WTC11 (cell line): ENCODE data around the gene SGSH. TPM values are rescaled to one million over a fixed set of nuclear protein-coding genes. Genes with fewer than 3 reads are reported as not detected.

Experiments
- ATAC-seq: fragments of 200-7000 bp; cut with Tn5 transposase; 2 replicates; pipeline ENCODE4 v1.10.0; 2021; ENCODE audit warnings: mild to moderate bottlenecking, moderate library complexity
- CTCF ChIA-PET: fragments of 300-600 bp; sonication (Branson Sonifier 250); formaldehyde crosslinking; loops from one replicate; lab custom pipeline; 2021; ENCODE audit warnings: antibody characterized with exemption; lab: Charles Lee
- POLR2A ChIA-PET: fragments of 350-600 bp; sonication (Branson Sonifier 250); formaldehyde crosslinking; loops from one replicate; lab custom pipeline; 2021; ENCODE audit warnings: antibody characterized with exemption; lab: Charles Lee
- DNase-seq: peaks from one replicate; pipeline ENCODE4 v3.0.0; 2021; ENCODE audit warnings: low spot score
- H3K27ac Mint-ChIP-seq: 2 replicates; pipeline ENCODE4 v1.8.0; 2021; ENCODE audit warnings: mixed read lengths
- H3K27me3 Mint-ChIP-seq: 2 replicates; pipeline ENCODE4 v1.8.0; 2021; ENCODE audit warnings: low read depth, mild to moderate bottlenecking, moderate library complexity, mixed read lengths
- H3K36me3 Mint-ChIP-seq: 2 replicates; pipeline ENCODE4 v1.8.0; 2021; ENCODE audit warnings: mixed read lengths
- H3K4me1 Mint-ChIP-seq: 2 replicates; pipeline ENCODE4 v1.8.0; 2022; ENCODE audit warnings: mixed read lengths
- H3K4me3 Mint-ChIP-seq: 2 replicates; pipeline ENCODE4 v1.8.0; 2021; ENCODE audit warnings: mild to moderate bottlenecking, moderate library complexity, mixed read lengths
- H3K9me3 Mint-ChIP-seq: 2 replicates; pipeline ENCODE4 v1.8.0; 2021; ENCODE audit warnings: mixed read lengths
- CREM ChIP-seq: sonication (generic); formaldehyde crosslinking; IDR thresholded peaks from 2 replicates; pipeline ENCODE4 v1.8.1; 2022; ENCODE audit warnings: mild to moderate bottlenecking, missing genetic modification reagents, moderate library complexity
- GRHL2 ChIP-seq: fragments of 250-450 bp; sonication (Bioruptor Pico); IDR thresholded peaks from 2 replicates; pipeline ENCODE4 v1.8.0; 2022; ENCODE audit warnings: mild to moderate bottlenecking, moderate library complexity; ENCODE audit not compliant: insufficient replicate concordance, severe bottlenecking
- JUN ChIP-seq: sonication (generic); formaldehyde crosslinking; IDR thresholded peaks from 2 replicates; pipeline ENCODE4 v1.8.0; 2023; ENCODE audit warnings: mild to moderate bottlenecking, missing genetic modification reagents
- NFE2L1 ChIP-seq: sonication (generic); formaldehyde crosslinking; IDR thresholded peaks from 2 replicates; pipeline ENCODE4 v1.8.1; 2023; ENCODE audit warnings: missing genetic modification reagents
- NFYB ChIP-seq: sonication (generic); formaldehyde crosslinking; conservative IDR thresholded peaks from 2 replicates; pipeline ENCODE4 v1.8.0; 2022; ENCODE audit warnings: low read depth, missing genetic modification reagents
- NR3C1 ChIP-seq: sonication (generic); formaldehyde crosslinking; conservative IDR thresholded peaks from 2 replicates; pipeline ENCODE4 v1.8.1; 2023; ENCODE audit warnings: low read depth, mild to moderate bottlenecking, missing genetic modification reagents
- OVOL2 ChIP-seq: fragments of 250-450 bp; sonication (Bioruptor Pico); IDR thresholded peaks from 2 replicates; pipeline ENCODE4 v1.9.0; 2021; ENCODE audit warnings: mild to moderate bottlenecking, borderline replicate concordance
- RORB ChIP-seq: fragments of 250-450 bp; sonication (Bioruptor Pico); IDR thresholded peaks from 2 replicates; pipeline ENCODE4 v1.9.0; 2021; ENCODE audit warnings: mild to moderate bottlenecking
- SMAD3 ChIP-seq: sonication (generic); formaldehyde crosslinking; IDR thresholded peaks from 2 replicates; pipeline ENCODE4 v1.8.0; 2022; ENCODE audit warnings: missing genetic modification reagents, mild to moderate bottlenecking, borderline replicate concordance
- SMAD4 ChIP-seq: sonication (generic); formaldehyde crosslinking; IDR thresholded peaks from 2 replicates; pipeline ENCODE4 v1.8.0; 2022; ENCODE audit warnings: mild to moderate bottlenecking, missing genetic modification reagents
- SP1 ChIP-seq: sonication (generic); formaldehyde crosslinking; conservative IDR thresholded peaks from 2 replicates; pipeline ENCODE4 v1.8.1; 2022; ENCODE audit warnings: missing genetic modification reagents
- TEAD4 ChIP-seq: sonication (generic); formaldehyde crosslinking; IDR thresholded peaks from 2 replicates; pipeline ENCODE4 v1.8.0; 2022; ENCODE audit warnings: mild to moderate bottlenecking, missing genetic modification reagents
- ZBTB21 ChIP-seq: sonication (generic); formaldehyde crosslinking; IDR thresholded peaks from 2 replicates; pipeline ENCODE4 v1.8.1; 2023; ENCODE audit warnings: mild to moderate bottlenecking, missing genetic modification reagents, borderline replicate concordance
- ZNF121 ChIP-seq: sonication (generic); formaldehyde crosslinking; IDR thresholded peaks from 2 replicates; pipeline ENCODE4 v1.8.0; 2023; ENCODE audit warnings: missing genetic modification reagents
- ZNF263 ChIP-seq: sonication (generic); formaldehyde crosslinking; IDR thresholded peaks from 2 replicates; pipeline ENCODE4 v1.8.1; 2022; ENCODE audit warnings: low read depth, mild to moderate bottlenecking, moderate library complexity, missing genetic modification reagents
- ZNF416 ChIP-seq: fragments of 250-450 bp; sonication (Bioruptor Pico); IDR thresholded peaks from 2 replicates; pipeline ENCODE4 v1.9.0; 2021; ENCODE audit warnings: mild to moderate bottlenecking, inconsistent platforms
- total RNA-seq: library from RNA; stranded (reverse); gene quantifications from 3 replicates; pipeline ENCODE4 v1.2.3, GENCODE V29; 2021
- TF ChIP-seq, protein P1 (sequence below): fragments of 250-450 bp; sonication (Bioruptor Pico); IDR thresholded peaks from 2 replicates; pipeline ENCODE4 v1.9.0; 2021; ENCODE audit warnings: mild to moderate bottlenecking
- TF ChIP-seq, protein P2 (sequence below): fragments of 250-450 bp; sonication (Bioruptor Pico); IDR thresholded peaks from 2 replicates; pipeline ENCODE4 v1.9.0; 2021; ENCODE audit warnings: mild to moderate bottlenecking, borderline replicate concordance
- TF ChIP-seq, protein P3 (sequence below): sonication (generic); formaldehyde crosslinking; IDR thresholded peaks from 2 replicates; pipeline ENCODE4 v1.8.1; 2022; ENCODE audit warnings: mild to moderate bottlenecking, moderate library complexity, missing genetic modification reagents
- TF ChIP-seq, protein P4 (sequence below): sonication (generic); formaldehyde crosslinking; IDR thresholded peaks from 2 replicates; pipeline ENCODE4 v1.8.1; 2022; ENCODE audit warnings: missing genetic modification reagents, borderline replicate concordance
- TF ChIP-seq, protein P5 (sequence below): sonication (generic); formaldehyde crosslinking; conservative IDR thresholded peaks from 2 replicates; pipeline ENCODE4 v1.8.1; 2022; ENCODE audit warnings: mild to moderate bottlenecking, missing genetic modification reagents
- TF ChIP-seq, protein P6 (sequence below): sonication (generic); formaldehyde crosslinking; IDR thresholded peaks from 2 replicates; pipeline ENCODE4 v1.8.1; 2023; ENCODE audit warnings: mild to moderate bottlenecking, missing genetic modification reagents
- TF ChIP-seq, protein P7 (sequence below): fragments of 250-450 bp; sonication (Bioruptor Pico); IDR thresholded peaks from 2 replicates; pipeline ENCODE4 v1.9.0; 2021; ENCODE audit warnings: mild to moderate bottlenecking
- TF ChIP-seq, protein P8 (sequence below): fragments of 250-450 bp; sonication (Bioruptor Pico); IDR thresholded peaks from 2 replicates; pipeline ENCODE4 v1.8.0; 2021; ENCODE audit warnings: mild to moderate bottlenecking

The SGSH gene
- total RNA-seq, 1 experiment from 2014 or later, result 27.7 TPM

DNA sequence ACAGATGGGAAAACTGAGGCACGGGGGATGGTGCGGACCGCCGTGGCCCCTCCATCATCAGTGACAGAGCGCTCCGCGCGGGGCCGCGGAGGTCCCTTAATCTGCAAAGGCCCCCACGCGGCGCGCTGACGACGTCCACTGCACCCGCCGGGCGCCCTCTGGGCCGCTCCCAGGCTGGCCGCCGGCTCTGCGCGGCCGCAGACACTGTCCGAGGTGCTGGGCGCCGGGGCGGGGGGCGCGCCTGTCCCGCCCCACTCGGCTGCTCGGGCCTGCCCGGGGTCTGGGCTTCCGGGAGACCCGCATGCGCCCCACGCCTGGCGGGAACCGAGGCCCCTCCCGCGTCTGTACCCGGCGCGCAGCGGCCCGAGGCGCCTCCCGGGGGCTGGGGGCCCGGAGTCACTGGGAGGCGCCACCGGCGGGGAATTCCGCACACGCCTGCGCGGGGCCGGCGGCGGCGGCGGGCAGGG is 40.0 kb upstream of the SGSH start:
- no peaks in the 10 kb centered on the region for H3K9me3 Mint-ChIP-seq
- ATAC-seq (peak; percentile 53), DNase-seq (peak; percentile 72)
- POLR2A ChIA-PET, result interaction anchor here (0.6 kb wide), 1 partner anchor 12 kb away, joined by 3 read pairs; no protein-coding TSS in a partner anchor
- CTCF ChIA-PET, result no interaction called here
- H3K27me3 Mint-ChIP-seq, result no peaks in the 10 kb centered on the region
- H3K4me1 Mint-ChIP-seq, result peaks cover 67% of the 10 kb centered on the region
- H3K27ac Mint-ChIP-seq, result peak overlapping the region; percentile 99
- peak overlapping the region; percentile 88 for H3K4me3 Mint-ChIP-seq
- H3K36me3 Mint-ChIP-seq, result peaks cover 6% of the 10 kb centered on the region
- TF ChIP-seq, protein P1, sequence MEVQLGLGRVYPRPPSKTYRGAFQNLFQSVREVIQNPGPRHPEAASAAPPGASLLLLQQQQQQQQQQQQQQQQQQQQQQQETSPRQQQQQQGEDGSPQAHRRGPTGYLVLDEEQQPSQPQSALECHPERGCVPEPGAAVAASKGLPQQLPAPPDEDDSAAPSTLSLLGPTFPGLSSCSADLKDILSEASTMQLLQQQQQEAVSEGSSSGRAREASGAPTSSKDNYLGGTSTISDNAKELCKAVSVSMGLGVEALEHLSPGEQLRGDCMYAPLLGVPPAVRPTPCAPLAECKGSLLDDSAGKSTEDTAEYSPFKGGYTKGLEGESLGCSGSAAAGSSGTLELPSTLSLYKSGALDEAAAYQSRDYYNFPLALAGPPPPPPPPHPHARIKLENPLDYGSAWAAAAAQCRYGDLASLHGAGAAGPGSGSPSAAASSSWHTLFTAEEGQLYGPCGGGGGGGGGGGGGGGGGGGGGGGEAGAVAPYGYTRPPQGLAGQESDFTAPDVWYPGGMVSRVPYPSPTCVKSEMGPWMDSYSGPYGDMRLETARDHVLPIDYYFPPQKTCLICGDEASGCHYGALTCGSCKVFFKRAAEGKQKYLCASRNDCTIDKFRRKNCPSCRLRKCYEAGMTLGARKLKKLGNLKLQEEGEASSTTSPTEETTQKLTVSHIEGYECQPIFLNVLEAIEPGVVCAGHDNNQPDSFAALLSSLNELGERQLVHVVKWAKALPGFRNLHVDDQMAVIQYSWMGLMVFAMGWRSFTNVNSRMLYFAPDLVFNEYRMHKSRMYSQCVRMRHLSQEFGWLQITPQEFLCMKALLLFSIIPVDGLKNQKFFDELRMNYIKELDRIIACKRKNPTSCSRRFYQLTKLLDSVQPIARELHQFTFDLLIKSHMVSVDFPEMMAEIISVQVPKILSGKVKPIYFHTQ (CRISPR knock-in tag), result no peak
- TF ChIP-seq SMAD3 (CRISPR knock-in tag) (no peak), SP1 (CRISPR knock-in tag) (peak; percentile 43; the same call in 1 of the 2 replicates), ZNF416 (CRISPR knock-in tag) (0 out of 2 replicates have a peak, but pooled peaks have one; percentile 26), CREM (CRISPR knock-in tag) (0 out of 2 replicates have a peak, but pooled peaks have one; percentile 26), SMAD4 (CRISPR knock-in tag) (no peak), NFYB (CRISPR knock-in tag) (no peak), RORB (no peak), NFE2L1 (CRISPR knock-in tag) (no peak), ZBTB21 (CRISPR knock-in tag) (no peak), JUN (CRISPR knock-in tag) (no peak), OVOL2 (CRISPR knock-in tag) (no peak), ZNF263 (CRISPR knock-in tag) (no peak), ZNF121 (CRISPR knock-in tag) (no peak), TEAD4 (no peak), NR3C1 (no peak), GRHL2 (CRISPR knock-in tag) (no peak)
- TF ChIP-seq, protein P2, sequence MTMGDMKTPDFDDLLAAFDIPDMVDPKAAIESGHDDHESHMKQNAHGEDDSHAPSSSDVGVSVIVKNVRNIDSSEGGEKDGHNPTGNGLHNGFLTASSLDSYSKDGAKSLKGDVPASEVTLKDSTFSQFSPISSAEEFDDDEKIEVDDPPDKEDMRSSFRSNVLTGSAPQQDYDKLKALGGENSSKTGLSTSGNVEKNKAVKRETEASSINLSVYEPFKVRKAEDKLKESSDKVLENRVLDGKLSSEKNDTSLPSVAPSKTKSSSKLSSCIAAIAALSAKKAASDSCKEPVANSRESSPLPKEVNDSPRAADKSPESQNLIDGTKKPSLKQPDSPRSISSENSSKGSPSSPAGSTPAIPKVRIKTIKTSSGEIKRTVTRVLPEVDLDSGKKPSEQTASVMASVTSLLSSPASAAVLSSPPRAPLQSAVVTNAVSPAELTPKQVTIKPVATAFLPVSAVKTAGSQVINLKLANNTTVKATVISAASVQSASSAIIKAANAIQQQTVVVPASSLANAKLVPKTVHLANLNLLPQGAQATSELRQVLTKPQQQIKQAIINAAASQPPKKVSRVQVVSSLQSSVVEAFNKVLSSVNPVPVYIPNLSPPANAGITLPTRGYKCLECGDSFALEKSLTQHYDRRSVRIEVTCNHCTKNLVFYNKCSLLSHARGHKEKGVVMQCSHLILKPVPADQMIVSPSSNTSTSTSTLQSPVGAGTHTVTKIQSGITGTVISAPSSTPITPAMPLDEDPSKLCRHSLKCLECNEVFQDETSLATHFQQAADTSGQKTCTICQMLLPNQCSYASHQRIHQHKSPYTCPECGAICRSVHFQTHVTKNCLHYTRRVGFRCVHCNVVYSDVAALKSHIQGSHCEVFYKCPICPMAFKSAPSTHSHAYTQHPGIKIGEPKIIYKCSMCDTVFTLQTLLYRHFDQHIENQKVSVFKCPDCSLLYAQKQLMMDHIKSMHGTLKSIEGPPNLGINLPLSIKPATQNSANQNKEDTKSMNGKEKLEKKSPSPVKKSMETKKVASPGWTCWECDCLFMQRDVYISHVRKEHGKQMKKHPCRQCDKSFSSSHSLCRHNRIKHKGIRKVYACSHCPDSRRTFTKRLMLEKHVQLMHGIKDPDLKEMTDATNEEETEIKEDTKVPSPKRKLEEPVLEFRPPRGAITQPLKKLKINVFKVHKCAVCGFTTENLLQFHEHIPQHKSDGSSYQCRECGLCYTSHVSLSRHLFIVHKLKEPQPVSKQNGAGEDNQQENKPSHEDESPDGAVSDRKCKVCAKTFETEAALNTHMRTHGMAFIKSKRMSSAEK (CRISPR knock-in tag), result no peak
- TF ChIP-seq, protein P3, sequence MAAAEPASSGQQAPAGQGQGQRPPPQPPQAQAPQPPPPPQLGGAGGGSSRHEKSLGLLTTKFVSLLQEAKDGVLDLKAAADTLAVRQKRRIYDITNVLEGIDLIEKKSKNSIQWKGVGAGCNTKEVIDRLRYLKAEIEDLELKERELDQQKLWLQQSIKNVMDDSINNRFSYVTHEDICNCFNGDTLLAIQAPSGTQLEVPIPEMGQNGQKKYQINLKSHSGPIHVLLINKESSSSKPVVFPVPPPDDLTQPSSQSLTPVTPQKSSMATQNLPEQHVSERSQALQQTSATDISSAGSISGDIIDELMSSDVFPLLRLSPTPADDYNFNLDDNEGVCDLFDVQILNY (CRISPR knock-in tag), result peak; percentile 61; the same call in 1 of the 2 replicates
- TF ChIP-seq, protein P4, sequence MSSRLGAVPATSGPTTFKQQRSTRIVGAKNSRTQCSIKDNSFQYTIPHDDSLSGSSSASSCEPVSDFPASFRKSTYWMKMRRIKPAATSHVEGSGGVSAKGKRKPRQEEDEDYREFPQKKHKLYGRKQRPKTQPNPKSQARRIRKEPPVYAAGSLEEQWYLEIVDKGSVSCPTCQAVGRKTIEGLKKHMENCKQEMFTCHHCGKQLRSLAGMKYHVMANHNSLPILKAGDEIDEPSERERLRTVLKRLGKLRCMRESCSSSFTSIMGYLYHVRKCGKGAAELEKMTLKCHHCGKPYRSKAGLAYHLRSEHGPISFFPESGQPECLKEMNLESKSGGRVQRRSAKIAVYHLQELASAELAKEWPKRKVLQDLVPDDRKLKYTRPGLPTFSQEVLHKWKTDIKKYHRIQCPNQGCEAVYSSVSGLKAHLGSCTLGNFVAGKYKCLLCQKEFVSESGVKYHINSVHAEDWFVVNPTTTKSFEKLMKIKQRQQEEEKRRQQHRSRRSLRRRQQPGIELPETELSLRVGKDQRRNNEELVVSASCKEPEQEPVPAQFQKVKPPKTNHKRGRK (CRISPR knock-in tag), result no peak
- TF ChIP-seq, protein P5, sequence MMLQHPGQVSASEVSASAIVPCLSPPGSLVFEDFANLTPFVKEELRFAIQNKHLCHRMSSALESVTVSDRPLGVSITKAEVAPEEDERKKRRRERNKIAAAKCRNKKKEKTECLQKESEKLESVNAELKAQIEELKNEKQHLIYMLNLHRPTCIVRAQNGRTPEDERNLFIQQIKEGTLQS (CRISPR knock-in tag), result no peak
- TF ChIP-seq, protein P6, sequence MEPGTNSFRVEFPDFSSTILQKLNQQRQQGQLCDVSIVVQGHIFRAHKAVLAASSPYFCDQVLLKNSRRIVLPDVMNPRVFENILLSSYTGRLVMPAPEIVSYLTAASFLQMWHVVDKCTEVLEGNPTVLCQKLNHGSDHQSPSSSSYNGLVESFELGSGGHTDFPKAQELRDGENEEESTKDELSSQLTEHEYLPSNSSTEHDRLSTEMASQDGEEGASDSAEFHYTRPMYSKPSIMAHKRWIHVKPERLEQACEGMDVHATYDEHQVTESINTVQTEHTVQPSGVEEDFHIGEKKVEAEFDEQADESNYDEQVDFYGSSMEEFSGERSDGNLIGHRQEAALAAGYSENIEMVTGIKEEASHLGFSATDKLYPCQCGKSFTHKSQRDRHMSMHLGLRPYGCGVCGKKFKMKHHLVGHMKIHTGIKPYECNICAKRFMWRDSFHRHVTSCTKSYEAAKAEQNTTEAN, result no peak
- TF ChIP-seq, protein P7, sequence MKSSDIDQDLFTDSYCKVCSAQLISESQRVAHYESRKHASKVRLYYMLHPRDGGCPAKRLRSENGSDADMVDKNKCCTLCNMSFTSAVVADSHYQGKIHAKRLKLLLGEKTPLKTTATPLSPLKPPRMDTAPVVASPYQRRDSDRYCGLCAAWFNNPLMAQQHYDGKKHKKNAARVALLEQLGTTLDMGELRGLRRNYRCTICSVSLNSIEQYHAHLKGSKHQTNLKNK (CRISPR knock-in tag), result no peak
- TF ChIP-seq, protein P8, sequence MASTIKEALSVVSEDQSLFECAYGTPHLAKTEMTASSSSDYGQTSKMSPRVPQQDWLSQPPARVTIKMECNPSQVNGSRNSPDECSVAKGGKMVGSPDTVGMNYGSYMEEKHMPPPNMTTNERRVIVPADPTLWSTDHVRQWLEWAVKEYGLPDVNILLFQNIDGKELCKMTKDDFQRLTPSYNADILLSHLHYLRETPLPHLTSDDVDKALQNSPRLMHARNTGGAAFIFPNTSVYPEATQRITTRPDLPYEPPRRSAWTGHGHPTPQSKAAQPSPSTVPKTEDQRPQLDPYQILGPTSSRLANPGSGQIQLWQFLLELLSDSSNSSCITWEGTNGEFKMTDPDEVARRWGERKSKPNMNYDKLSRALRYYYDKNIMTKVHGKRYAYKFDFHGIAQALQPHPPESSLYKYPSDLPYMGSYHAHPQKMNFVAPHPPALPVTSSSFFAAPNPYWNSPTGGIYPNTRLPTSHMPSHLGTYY, result no peak
